OCI-LY1 (cell line): ENCODE data around the gene CLEC1B.
"Not testable (repeated sequence)": the region's sequence is repeated elsewhere in the genome, so short reads cannot be mapped to it uniquely, and the experiment has no call there.

Source experiments
- CTCF ChIP-seq: fragments of 200-600 bp; sonication (generic), shearing (Covaris generic); IDR thresholded peaks from 2 replicates; pipeline ENCODE4 v1.5.1; 2017; ENCODE audit warnings: mild to moderate bottlenecking, antibody characterized with exemption, low read length, moderate library complexity, mixed read lengths
- EZH2 ChIP-seq: fragments of 200-600 bp; sonication (generic), shearing (Covaris generic); IDR thresholded peaks from 2 replicates; pipeline ENCODE4 v1.8.0; 2017; ENCODE audit warnings: borderline replicate concordance, mixed run types, mild to moderate bottlenecking, antibody characterized with exemption, low read length, moderate library complexity, mixed read lengths

- TF ChIP-seq EZH2, CTCF: not testable (repeated sequence)
Observed at GRCh38 chr12:9976626-9977025, 22.3 kb downstream of the CLEC1B start.
